ENCODE measurements around the gene LRRC28. TPM values are rescaled to one million over a fixed set of nuclear protein-coding genes. Genes with fewer than 3 reads are reported as not detected.

The LRRC28 gene
- polyA plus RNA-seq, 2 donors, result 4.1 to 13.7 TPM

DNA sequence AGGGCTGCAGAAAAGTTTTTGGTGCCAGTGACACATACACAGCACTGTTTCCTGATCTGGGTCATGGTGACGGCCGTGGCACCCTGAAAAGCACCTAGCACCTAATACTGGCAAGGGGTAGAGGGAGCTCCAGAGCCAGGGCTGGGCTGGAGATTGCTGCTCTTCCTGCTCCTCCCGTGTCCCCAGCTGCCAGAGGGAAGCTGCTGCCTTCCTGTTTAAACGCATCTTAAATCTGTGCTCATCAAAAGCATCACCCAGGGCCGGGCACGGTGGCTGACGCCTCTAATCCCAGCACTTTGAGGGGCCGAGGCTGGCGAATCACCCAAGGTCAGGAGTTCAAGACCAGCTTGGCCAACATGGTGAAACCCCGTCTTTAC, 157.8 kb downstream of the LRRC28 start:
- H3K9me3 ChIP-seq (ENCODE audit: control insufficient read depth in 2 of 2, insufficient read depth in 1 of 2, low read depth in 1 of 2, low read length in 1 of 2), result no peaks in the 10 kb centered on the region
- H3K36me3 ChIP-seq (ENCODE audit: control insufficient read depth in 2 of 2, insufficient read depth in 2 of 2, low read length in 1 of 2), result no peaks in the 10 kb centered on the region
- WGBS, 2 donors, result 16 to 18% methylated on average over 10 of the region's 10 CpGs
- H3K4me1 ChIP-seq (ENCODE audit: control insufficient read depth in 2 of 2, insufficient read depth in 2 of 2, low read length in 1 of 2), result no peaks in the 10 kb centered on the region
- no peak overlapping the region for H3K4me3 ChIP-seq (ENCODE audit: low read depth in 1 of 2, low read length in 2 of 2)
- H3K27me3 ChIP-seq (ENCODE audit: control insufficient read depth in 1 of 2, insufficient read depth in 2 of 2, low read length in 2 of 2), result no peaks in the 10 kb centered on the region
- no peak overlapping the region for H3K27ac ChIP-seq (ENCODE audit: low read depth in 2 of 2, low read length in 1 of 2)

DNA sequence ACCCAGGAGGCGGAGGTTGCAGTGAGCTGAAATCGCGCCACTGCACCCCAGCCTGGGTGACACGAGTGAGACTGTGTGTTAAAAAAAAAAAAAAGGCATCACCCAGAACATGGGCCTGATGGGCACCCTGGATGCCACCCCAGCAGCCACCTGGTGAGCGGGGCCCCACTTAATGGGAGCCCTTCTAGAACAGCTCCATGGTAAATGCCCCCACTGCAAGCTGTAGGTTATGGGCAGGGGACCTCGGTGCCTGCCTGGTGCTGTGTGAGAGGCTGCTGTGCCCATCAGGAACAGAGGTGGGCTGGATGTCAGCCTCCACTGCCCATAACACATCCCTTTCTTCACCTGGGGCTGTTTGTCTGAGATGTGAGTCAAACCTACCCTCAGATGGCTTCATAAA, 158.3 kb downstream of the LRRC28 start:
- H3K27ac ChIP-seq (ENCODE audit: low read depth in 2 of 2, low read length in 1 of 2), result no peak overlapping the region
- 85 to 88% methylated on average over 5 to 6 of the region's 6 CpGs for WGBS, 2 donors
- H3K27me3 ChIP-seq (ENCODE audit: control insufficient read depth in 1 of 2, insufficient read depth in 2 of 2, low read length in 2 of 2), result no peaks in the 10 kb centered on the region
- no peak overlapping the region for H3K4me3 ChIP-seq (ENCODE audit: low read depth in 1 of 2, low read length in 2 of 2)
- no peaks in the 10 kb centered on the region for H3K36me3 ChIP-seq (ENCODE audit: control insufficient read depth in 2 of 2, insufficient read depth in 2 of 2, low read length in 1 of 2)
- H3K4me1 ChIP-seq (ENCODE audit: control insufficient read depth in 2 of 2, insufficient read depth in 2 of 2, low read length in 1 of 2), result no peaks in the 10 kb centered on the region
- H3K9me3 ChIP-seq (ENCODE audit: control insufficient read depth in 2 of 2, insufficient read depth in 1 of 2, low read depth in 1 of 2, low read length in 1 of 2), result no peaks in the 10 kb centered on the region

DNA sequence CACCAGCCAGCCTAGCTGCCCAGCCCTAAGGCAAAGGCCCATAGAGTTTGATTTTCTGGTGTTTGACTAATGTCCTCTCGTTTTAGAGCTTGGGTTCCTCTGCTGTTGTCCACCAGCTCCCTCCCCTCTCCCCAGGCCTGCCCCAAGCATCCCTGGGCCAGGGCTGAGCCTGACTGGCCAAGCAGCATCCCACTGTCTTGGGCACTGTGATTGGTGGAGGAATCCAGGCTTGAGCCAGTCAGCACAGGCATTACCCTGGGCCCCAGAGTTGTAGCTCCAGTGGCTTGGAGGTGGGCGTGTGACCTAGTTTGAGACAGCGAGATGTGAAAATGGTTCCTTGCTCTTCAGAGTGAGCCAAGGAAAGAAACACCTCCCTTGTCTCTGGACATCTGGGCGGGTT, 159.2 kb downstream of the LRRC28 start:
- no peak overlapping the region for H3K4me3 ChIP-seq (ENCODE audit: low read depth in 1 of 2, low read length in 2 of 2)
- no peaks in the 10 kb centered on the region for H3K4me1 ChIP-seq (ENCODE audit: control insufficient read depth in 2 of 2, insufficient read depth in 2 of 2, low read length in 1 of 2)
- H3K27me3 ChIP-seq (ENCODE audit: control insufficient read depth in 1 of 2, insufficient read depth in 2 of 2, low read length in 2 of 2), result no peaks in the 10 kb centered on the region
- 89 to 94% methylated on average over 4 of the region's 4 CpGs for WGBS, 2 donors
- no peaks in the 10 kb centered on the region for H3K9me3 ChIP-seq (ENCODE audit: control insufficient read depth in 2 of 2, insufficient read depth in 1 of 2, low read depth in 1 of 2, low read length in 1 of 2)
- H3K27ac ChIP-seq (ENCODE audit: low read depth in 2 of 2, low read length in 1 of 2), result no peak overlapping the region
- H3K36me3 ChIP-seq (ENCODE audit: control insufficient read depth in 2 of 2, insufficient read depth in 2 of 2, low read length in 1 of 2), result no peaks in the 10 kb centered on the region

DNA sequence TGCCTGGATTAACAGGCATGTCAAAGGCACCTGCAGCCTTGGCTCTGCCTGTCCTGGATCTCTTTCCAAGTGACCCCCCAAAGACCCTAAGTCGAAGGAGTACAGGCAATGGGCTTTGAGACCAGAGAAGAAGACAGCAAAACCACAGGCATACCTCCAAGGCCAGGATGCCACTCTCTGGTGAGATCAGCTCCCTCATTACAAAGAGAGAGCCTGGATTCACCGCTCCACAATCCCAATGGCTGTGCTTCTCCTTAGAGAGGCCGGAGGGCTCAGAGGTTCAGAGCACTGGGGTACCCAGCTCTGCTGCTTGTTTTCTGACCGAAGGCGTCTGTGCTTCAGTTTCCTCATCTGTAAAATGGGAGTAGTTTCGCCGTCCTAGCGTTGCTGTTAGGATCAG, 160.0 kb downstream of the LRRC28 start:
- no peaks in the 10 kb centered on the region for H3K9me3 ChIP-seq (ENCODE audit: control insufficient read depth in 2 of 2, insufficient read depth in 1 of 2, low read depth in 1 of 2, low read length in 1 of 2)
- no peaks in the 10 kb centered on the region for H3K36me3 ChIP-seq (ENCODE audit: control insufficient read depth in 2 of 2, insufficient read depth in 2 of 2, low read length in 1 of 2)
- no peak overlapping the region for H3K27ac ChIP-seq (ENCODE audit: low read depth in 2 of 2, low read length in 1 of 2)
- H3K4me1 ChIP-seq (ENCODE audit: control insufficient read depth in 2 of 2, insufficient read depth in 2 of 2, low read length in 1 of 2), result no peaks in the 10 kb centered on the region
- no peak overlapping the region for H3K4me3 ChIP-seq (ENCODE audit: low read depth in 1 of 2, low read length in 2 of 2)
- H3K27me3 ChIP-seq (ENCODE audit: control insufficient read depth in 1 of 2, insufficient read depth in 2 of 2, low read length in 2 of 2), result no peaks in the 10 kb centered on the region
- 90 to 95% methylated on average over 8 of the region's 8 CpGs for WGBS, 2 donors

DNA sequence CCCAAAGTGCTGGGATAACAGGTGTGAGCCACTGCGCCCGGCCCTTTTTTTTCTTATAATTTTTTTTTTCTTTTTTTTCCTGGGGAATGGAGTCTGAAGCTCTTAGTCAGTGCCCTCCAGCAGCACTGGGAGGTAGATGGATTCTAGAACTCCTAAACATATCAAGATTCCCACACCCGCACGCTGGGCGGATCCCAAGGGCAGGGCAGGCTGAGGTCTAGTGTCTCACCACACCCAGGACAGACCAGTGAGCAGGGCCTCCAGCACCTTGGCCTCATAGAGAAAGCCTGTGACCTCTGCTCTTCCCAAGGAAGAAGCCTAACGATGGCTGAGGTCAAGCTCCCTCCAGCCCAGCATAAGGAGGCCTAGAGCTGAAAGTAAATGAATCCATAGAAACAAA, 160.8 kb downstream of the LRRC28 start:
- H3K27ac ChIP-seq (ENCODE audit: low read depth in 2 of 2, low read length in 1 of 2), result no peak overlapping the region
- H3K4me3 ChIP-seq (ENCODE audit: low read depth in 1 of 2, low read length in 2 of 2), result no peak overlapping the region
- H3K36me3 ChIP-seq (ENCODE audit: control insufficient read depth in 2 of 2, insufficient read depth in 2 of 2, low read length in 1 of 2), result no peaks in the 10 kb centered on the region
- H3K27me3 ChIP-seq (ENCODE audit: control insufficient read depth in 1 of 2, insufficient read depth in 2 of 2, low read length in 2 of 2), result no peaks in the 10 kb centered on the region
- H3K9me3 ChIP-seq (ENCODE audit: control insufficient read depth in 2 of 2, insufficient read depth in 1 of 2, low read depth in 1 of 2, low read length in 1 of 2), result no peaks in the 10 kb centered on the region
- H3K4me1 ChIP-seq (ENCODE audit: control insufficient read depth in 2 of 2, insufficient read depth in 2 of 2, low read length in 1 of 2), result no peaks in the 10 kb centered on the region
- 90 to 95% methylated on average over 6 of the region's 6 CpGs for WGBS, 2 donors

DNA sequence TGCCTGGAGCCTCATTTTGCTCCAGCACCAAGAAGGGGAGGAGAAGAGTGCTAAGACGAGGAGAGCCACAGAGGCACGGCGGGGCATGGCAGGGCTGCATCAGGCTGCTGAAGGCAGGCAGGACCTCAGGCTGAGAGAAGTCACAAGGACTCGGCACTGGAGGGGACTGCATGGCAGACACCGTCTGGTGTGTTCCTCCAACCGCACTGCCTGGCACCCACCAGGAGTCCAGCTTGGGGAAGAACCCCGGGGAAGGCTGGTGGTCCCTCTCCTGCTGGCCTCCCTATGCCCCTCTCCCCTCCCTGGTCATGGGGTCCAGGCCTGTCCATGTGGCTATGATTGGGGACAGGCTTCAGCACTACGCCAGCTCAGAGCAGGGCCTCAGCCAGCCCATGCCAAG, 161.3 kb downstream of the LRRC28 start:
- Histone ChIP-seq H3K27ac (ENCODE audit: low read depth in 2 of 2, low read length in 1 of 2) (no peak overlapping the region), H3K9me3 (ENCODE audit: control insufficient read depth in 2 of 2, insufficient read depth in 1 of 2, low read depth in 1 of 2, low read length in 1 of 2) (no peaks in the 10 kb centered on the region), H3K27me3 (ENCODE audit: control insufficient read depth in 1 of 2, insufficient read depth in 2 of 2, low read length in 2 of 2) (no peaks in the 10 kb centered on the region), H3K36me3 (ENCODE audit: control insufficient read depth in 2 of 2, insufficient read depth in 2 of 2, low read length in 1 of 2) (no peaks in the 10 kb centered on the region), H3K4me3 (ENCODE audit: low read depth in 1 of 2, low read length in 2 of 2) (no peak overlapping the region), H3K4me1 (ENCODE audit: control insufficient read depth in 2 of 2, insufficient read depth in 2 of 2, low read length in 1 of 2) (no peaks in the 10 kb centered on the region)
- WGBS, 2 donors, result 90 to 96% methylated on average over 8 of the region's 8 CpGs

DNA sequence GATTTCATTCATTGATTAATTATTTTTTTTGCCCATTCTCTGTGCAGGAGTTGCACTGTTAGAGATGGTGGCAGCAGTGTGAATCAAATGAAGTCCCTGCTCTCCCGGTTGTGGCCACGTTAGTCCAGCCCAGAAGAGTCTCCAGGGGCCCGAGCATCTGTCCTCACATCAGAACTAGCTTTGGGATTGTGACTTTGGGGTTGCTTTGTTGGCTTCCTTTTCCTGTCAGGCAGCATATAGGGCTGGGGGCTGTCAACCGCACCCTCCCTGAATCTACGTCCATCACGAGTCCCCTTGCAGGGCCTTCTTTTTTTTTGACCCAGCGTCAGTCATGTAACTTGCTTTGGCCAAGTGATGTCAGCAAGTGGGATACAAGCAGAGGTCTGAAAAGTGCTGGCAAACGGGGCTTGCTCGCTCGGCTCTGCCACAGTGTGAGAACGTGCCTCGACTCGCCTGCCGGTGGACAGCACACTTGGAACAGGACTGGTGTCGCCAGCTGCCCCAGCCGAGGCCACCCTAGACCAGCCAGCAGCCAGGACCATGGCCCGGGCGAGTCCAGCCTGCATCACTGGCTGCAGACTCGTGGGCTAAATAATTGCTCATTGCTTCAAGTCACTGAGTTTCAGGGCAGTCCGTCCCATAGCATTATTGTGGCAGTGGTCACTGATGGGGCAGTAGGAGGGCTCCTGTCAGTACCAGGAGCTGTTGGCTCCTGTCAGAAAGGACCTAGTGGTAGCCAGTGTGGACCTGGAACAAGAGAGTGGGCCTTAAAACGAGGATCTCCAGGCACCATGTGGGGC, 162.9 kb downstream of the LRRC28 start:
- no peaks in the 10 kb centered on the region for H3K9me3 ChIP-seq (ENCODE audit: control insufficient read depth in 2 of 2, insufficient read depth in 1 of 2, low read depth in 1 of 2, low read length in 1 of 2)
- no peaks in the 10 kb centered on the region for H3K4me1 ChIP-seq (ENCODE audit: control insufficient read depth in 2 of 2, insufficient read depth in 2 of 2, low read length in 1 of 2)
- 88 to 89% methylated on average over 21 of the region's 21 CpGs for WGBS, 2 donors
- H3K27ac ChIP-seq (ENCODE audit: low read depth in 2 of 2, low read length in 1 of 2), result no peak overlapping the region
- H3K27me3 ChIP-seq (ENCODE audit: control insufficient read depth in 1 of 2, insufficient read depth in 2 of 2, low read length in 2 of 2), result no peaks in the 10 kb centered on the region
- no peaks in the 10 kb centered on the region for H3K36me3 ChIP-seq (ENCODE audit: control insufficient read depth in 2 of 2, insufficient read depth in 2 of 2, low read length in 1 of 2)
- no peak overlapping the region for H3K4me3 ChIP-seq (ENCODE audit: low read depth in 1 of 2, low read length in 2 of 2)

DNA sequence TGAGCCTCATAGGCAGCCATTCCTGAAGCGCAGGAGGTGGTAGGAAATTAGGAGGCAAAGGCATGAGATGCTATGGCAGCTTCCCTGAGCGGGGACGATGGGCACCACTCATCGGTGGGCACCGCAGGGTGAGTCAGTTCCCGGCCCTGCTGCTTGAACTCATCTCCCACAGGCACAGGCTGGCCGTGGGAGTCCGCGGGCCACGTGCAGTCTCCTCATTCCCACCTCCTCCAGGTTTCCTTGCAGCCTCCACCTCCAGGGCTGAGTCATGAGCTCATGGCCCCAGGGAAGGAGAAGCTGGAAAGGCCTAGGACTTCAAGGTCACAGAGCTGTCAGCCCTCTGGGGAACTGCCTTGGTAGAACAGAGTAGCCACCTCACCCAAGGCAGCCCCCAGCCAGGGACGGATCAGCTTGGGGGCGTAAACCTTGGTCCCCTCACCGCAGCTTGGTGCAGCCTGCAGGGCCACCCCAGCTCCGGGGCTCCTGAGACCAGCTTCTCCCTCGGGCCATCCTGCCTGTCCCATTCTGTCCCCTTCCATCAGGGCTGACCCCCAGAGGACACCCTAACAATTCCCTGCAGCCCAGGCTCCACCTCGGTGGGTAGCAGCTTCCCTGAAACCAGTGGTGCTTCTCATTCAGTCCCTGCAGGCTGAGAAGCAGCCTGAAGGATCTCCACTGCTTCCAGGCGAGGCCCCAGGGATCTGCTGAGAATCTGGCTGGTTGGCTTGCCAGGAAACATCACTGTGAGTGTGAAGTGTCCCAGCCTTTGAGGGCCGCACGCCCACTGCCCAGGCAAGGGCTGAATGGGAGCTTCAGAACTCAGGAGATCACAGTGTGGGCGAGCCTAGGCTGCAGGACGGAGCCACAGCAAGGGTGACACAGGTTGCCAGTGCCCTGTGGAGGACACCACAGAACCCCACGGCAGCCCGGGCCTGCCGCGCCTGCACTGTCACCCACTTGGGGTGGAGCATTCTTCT, 163.8 kb downstream of the LRRC28 start:
- no peak overlapping the region for H3K27ac ChIP-seq (ENCODE audit: low read depth in 2 of 2, low read length in 1 of 2)
- H3K9me3 ChIP-seq (ENCODE audit: control insufficient read depth in 2 of 2, insufficient read depth in 1 of 2, low read depth in 1 of 2, low read length in 1 of 2), result no peaks in the 10 kb centered on the region
- H3K36me3 ChIP-seq (ENCODE audit: control insufficient read depth in 2 of 2, insufficient read depth in 2 of 2, low read length in 1 of 2), result no peaks in the 10 kb centered on the region
- 83 to 86% methylated on average over 25 of the region's 25 CpGs for WGBS, 2 donors
- no peaks in the 10 kb centered on the region for H3K4me1 ChIP-seq (ENCODE audit: control insufficient read depth in 2 of 2, insufficient read depth in 2 of 2, low read length in 1 of 2)
- no peaks in the 10 kb centered on the region for H3K27me3 ChIP-seq (ENCODE audit: control insufficient read depth in 1 of 2, insufficient read depth in 2 of 2, low read length in 2 of 2)
- H3K4me3 ChIP-seq (ENCODE audit: low read depth in 1 of 2, low read length in 2 of 2), result no peak overlapping the region

DNA sequence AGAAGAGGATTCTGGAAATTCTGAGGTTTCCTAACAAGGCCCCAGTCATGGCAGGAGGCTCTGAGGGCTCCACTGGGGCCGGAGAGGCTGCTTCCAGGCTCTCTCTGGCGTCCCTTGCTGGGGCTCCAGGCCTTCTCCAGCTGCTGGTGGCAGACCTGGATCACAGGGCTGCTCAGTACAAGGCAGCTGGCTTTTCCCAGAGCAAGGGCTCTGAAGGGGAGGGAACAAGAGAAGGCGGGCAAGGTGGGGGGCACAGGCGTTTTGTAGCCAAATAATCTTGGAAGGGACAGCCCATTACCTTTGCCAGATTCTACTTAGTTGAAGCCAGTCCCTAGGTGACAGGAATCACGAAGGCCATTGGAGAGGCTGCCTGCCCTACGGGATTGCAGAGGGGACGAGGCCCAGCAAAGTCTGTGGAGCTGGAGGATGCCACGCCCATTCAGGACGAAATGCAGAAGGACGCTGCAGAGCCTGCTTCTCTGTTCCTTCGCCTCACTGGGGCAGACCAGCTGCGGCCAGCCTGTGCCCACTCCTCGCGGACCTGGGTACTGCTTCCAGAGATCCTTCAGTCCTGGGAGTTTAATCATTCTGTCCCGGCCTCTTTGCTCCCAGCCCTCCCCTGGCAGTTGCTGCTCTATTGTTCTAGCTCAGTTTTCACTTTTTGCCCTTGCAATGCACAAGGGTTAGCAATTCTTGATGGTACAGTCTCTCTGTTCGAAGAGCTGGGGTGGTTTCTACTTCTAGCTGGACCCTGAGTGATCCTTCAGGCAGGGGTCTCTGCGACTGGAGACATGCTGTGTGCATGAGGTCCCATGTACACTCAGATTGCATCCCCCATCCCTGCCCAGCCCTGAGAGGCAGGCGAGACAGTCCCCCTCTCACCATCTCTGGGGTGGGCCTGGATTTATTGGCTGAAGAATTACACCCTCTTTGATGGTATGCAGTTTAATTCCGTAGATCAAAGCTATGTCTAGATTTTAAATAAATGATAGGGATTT, 165.2 kb downstream of the LRRC28 start:
- no peaks in the 10 kb centered on the region for H3K27me3 ChIP-seq (ENCODE audit: control insufficient read depth in 1 of 2, insufficient read depth in 2 of 2, low read length in 2 of 2)
- no peak overlapping the region for H3K4me3 ChIP-seq (ENCODE audit: low read depth in 1 of 2, low read length in 2 of 2)
- 83 to 85% methylated on average over 19 of the region's 19 CpGs for WGBS, 2 donors
- peaks cover 0 to 3% of the 10 kb centered on the region in 2 donors for H3K4me1 ChIP-seq (ENCODE audit: control insufficient read depth in 2 of 2, insufficient read depth in 2 of 2, low read length in 1 of 2)
- no peaks in the 10 kb centered on the region for H3K9me3 ChIP-seq (ENCODE audit: control insufficient read depth in 2 of 2, insufficient read depth in 1 of 2, low read depth in 1 of 2, low read length in 1 of 2)
- H3K36me3 ChIP-seq (ENCODE audit: control insufficient read depth in 2 of 2, insufficient read depth in 2 of 2, low read length in 1 of 2), result no peaks in the 10 kb centered on the region
- H3K27ac ChIP-seq (ENCODE audit: low read depth in 2 of 2, low read length in 1 of 2), result no peak overlapping the region

Data from esophagus (tissue), 2 donors.